Measurements from ENCODE around the gene KRTAP10-3.
A peak's percentile ranks its signal among the peaks of the same experiment; 100 is the strongest.
"Not testable (repeated sequence)": the region's sequence is repeated elsewhere in the genome, so short reads cannot be mapped to it uniquely, and the experiment has no call there.

The KRTAP10-3 gene

DNA sequence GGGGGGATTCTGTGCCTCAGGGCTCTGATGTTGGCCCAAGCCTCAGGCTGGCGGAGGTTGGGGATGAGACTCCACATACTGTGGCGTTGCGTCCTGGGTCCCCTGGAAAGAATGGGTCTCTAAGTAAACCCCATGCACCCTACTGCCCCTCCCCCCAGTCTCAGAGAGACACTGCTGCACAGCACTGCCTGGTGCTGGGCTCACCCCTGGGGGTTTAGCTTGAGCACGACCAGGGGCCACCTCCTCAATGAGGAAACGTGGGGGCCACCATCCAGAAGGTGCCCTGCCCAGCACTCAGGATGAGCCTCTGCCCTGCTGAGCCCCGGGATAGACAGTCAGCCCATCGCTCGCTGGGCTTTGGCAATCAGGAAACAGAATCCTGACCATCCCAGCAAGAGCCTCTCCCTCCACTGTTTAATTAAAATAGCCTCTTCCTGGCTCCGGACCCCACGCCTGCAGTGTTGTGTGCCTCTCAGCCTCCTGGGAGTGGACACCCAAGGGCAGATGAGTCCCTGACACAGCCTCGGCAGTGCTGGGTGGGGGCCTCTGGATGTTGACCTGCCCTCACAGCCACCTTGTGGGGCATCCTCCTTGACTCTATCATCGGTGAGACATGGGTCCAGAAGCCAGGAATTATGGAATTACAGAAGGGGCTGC is 11.4 kb upstream of the KRTAP10-3 start:
- no peak for DNase-seq

DNA sequence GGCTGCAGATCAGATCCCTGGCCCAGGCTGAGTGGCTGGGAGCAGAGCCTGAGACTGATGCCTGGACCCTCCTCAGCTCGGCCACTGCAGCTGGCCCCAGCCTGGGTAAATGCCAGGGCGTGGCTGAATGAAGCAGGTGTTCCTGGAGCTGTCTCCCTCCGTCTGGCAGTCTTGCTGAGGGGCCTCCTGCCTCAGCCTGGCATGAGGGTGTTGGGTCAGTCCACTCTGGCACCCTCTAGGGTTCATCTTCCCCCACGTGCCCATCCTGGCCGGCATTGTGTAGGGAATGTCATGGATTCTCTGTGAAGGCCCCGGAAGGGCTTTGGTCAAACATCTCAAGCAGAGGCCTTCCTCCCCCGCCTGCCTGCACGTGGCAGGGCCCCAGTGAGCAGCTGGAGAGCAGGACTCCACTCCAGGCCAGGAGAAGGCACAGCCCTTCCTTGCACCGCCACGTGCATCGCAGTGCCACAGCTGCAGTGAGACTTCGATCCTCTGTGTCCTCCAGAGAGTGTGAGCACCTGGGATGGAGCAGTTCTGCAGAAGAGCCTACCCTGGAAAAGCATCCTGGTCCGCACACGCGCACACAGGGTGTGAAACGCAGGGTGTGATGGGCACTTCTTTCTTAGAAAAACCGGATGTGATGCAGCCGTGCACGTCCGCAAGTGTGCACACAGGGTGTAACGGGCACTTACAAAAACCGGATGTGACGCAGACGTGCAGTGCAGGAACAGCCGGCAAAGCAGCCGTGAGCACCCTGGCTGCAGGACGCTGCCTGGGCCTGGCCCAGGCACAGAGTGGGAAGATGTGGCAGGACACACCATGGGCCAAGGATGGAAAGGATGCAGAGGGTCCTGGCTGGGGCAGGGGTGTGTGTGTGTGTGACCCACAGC is 10.3 kb upstream of the KRTAP10-3 start:
- DNase-seq, result peak; percentile 98 to 99

DNA sequence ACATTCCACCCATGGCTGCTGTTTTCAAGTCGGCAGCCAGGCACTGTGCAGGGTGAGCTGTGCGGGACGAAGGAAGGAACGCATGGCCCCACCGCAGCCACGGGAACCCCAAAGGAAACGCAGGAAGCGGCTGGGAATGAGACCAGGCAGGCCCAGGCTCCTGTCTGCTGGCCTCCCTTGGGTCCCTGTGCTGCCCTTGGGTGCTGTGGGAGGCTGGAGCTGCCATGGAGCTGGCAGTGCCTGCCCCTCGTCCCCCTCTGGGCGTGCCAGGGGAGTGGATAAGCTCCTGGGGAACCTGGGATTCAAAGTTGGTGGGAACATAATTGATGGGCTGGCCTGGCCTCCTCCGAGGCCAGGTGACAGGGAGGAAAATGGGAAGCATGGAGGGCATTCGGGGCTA is 9.7 kb upstream of the KRTAP10-3 start:
- DNase-seq, result no peak

DNA sequence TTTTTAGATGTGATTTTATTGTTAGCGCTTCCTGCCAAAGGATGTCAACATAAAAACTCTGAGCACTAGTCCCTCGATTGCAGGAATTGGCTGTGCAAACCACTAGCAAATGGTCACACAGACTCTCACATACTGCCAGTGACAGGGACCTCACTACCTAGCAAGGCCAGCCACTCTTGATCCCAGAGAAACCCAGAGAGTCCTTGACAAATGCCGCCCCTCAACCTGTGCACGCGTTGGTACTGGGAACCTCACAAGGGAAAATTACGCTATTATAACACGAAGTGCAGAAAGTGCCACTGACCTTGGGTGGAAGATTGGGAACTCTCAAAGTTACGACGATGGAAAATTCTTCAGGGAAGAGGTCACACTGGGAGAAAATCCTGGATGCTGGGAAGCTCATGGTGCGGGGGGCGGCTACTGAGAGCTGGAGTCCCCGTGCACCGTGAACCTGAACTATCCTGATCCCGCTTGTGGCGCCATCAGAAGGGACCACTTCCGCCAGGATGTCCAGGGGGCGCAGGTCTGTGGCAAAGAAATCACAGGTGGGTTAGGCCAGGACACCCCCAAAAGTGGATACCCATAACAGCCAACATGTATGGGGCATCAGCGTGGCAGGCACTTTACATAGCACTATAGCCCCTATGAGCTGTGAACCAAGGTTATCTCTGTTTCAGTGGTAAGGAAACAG is 9.0 kb upstream of the KRTAP10-3 start:
- no peak for DNase-seq

DNA sequence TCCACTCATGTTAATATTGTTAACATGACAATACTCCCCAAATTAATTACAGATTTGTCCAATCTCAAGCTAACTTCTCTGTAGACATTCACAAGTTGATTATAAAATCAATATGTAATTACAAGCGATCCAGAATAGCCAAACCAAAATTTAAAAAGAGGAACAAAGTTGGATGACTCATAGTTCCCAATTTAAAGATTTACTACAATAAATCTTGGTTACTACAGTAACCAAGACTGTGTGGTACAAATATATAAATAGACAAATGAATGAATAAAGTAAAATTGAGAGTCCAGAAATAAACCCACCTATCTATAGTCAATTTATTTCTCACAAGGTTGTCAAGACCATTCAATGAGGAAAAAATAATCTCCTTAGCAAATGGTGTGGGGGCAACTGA is 7.8 kb upstream of the KRTAP10-3 start:
- no peak for DNase-seq

DNA sequence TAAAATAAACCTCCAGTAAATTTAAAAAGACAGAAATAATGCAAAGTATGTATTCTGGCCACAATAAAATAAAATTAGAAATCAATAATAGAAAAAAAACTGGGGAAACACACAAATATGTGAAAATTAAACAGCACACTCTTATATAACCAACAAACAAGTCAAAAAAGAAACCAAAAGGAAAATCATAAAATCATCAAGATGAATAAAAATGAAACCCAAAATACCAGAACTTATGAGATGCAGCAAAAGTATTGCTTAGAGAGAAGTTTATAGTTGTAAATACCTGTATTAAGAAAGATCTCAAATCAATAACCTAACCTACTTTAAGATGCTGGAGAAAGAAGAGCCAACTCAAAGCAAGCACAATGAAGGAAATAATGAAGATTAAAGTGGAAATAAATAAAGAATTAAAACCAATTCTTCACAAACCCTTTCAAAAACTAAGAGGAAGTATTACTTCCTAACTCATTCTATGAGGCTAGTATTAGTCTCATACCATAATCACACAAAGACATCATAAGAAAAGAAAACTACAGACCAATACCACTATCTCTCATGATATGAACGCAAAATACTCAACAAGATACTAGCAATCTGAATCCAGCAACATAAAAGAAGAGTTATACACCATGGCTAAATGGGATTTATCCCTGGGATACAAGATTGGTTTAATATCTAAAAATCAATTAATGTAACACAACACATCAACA is 6.4 kb upstream of the KRTAP10-3 start:
- no peak for DNase-seq

DNA sequence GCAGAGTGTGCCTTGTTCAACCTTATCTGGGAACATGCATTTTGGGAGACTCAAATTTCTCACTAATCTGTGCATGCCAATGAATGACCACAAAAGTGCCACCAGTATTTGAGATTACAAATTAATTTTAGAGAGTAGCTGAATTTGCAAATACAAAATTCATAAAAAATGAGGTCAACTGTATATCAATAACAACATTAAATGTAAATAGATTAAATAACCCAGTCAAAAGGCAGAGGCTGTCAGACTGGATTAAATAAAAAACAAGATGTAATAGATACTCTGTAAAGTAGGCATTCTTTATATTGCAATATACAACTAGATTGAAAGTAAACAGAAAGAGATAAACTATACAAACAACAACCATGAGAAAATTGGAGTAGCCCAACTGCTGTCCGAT is 5.5 kb upstream of the KRTAP10-3 start:
- no peak for DNase-seq

DNA sequence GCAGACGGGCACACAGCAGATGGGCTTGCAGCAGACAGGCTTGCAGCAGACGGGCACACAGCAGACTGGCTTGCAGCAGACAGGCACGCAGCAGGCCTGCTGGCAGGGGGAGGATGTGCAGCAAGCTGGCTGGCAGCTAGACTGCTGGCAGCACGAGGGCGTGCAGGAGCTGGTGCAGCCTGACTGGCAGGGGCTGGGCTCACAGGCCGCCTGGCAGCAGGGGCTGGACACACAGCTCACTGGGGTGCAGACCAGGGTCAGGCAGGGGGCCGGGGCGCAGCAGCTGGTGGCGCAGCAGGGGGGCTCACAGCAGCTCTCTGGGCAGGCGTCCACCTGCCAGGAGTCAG is 293 bp downstream of the KRTAP10-3 start:
- DNase-seq, result not testable (repeated sequence)

DNA sequence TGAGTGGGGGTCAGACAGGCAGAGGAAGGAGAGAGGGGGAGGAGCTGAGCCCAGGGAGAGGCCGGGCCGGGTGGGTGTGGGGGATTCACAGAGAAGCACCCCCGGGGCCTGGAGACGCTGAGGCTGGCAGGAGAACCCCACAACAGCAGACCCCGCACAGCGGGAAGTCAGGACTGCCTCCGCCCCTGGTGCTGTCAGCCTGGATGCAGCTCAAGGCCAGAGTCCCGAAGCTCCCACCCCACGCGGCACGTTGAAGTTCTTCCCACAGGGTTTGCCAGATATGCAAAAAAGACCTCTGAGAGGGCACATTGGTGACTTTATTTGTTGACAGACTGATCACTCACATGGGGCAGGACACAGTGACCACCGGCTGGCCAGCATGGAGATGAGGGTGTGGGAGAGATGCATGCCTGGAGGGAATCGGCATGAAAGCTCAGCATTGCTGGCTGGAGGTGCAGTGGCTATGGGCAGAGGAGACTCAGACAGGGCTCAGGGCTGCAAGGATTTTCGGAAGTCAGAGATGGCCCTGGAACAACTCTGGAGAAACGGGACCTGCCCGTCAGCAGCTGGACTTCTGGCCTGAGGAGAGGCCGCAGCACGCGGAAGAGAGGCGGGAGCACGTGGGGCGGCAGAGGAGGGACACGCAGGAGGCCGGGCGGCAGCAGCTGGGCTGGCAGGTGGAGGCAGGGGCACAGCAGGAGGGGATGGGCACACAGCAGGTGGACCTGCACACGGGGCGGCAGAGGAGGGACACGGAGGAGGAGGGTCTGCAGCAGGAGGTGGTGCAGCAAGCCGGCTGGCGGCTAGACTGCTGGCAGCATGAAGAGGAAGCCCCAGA is 885 bp downstream of the KRTAP10-3 start:
- DNase-seq, result no peak

DNA sequence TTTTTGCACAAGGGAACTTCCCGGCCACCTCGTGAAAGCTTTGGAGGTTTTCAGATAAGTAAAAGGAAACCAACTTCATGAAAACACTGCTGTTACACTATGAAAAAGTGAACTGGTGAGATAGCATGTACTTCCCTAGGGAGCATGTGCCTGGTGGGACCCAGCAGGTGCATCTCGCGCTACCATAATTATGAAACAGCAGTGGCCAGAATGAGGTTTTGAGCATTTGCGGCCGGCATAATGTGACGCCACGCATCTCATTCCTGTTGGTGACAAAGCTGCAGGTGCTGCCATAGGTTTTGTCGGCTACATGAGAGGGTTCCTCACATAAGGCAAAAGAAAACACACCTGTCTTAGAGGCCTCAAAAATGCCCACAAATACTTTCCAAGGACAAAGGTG is 1.7 kb downstream of the KRTAP10-3 start:
- DNase-seq, result no peak

DNA sequence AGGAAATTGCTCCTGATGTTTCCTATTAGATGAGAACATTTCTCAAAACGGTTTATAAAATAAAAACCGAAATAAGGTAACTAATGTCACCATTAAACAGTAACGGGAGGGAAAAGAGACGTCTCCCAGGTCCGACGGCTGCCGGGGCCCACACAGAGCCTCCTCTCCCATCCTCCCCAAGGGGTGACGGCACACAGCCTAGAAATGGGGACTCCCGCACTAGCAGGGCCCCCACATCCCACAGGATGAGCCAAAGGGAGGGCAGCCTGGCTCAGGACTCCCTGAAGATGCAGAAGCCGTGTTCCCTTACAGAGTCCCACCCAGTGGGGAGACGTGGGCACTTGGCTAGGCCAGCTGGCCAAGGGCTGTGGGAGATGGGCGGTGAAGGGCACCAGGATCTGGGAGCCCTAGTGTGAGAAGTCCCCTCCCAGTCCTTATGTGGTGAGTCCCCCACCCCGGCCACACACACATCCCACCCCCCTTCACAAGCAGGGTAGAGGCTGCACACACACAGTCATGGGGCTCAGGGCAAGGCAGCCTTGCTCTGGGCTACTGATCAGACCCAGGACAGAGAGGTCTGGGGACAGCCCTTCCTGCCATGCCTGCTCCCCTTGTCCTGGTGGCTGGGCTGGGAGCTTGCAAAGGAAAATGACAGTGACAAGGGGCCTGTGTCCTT is 3.3 kb downstream of the KRTAP10-3 start:
- no peak for DNase-seq

DNA sequence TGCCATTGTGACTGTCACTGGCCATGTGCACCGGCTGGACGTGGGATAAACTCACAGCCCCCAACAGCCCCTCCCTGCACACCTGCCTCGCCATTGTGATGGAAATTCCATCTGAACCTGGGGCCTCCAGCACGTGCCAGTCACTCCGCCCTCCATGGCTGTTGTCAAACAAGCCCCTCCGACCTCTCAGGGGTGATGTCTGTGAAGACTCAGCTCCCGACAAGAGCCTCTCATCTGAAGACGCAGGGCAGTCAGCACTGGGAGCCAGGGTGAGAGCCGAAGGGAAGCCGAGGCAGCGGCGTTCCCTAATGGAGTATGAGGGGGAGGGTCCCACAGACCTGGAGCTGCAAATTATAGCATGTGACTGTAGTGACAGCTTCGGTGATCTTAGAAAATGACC is 5.9 kb downstream of the KRTAP10-3 start:
- no peak for DNase-seq

DNA sequence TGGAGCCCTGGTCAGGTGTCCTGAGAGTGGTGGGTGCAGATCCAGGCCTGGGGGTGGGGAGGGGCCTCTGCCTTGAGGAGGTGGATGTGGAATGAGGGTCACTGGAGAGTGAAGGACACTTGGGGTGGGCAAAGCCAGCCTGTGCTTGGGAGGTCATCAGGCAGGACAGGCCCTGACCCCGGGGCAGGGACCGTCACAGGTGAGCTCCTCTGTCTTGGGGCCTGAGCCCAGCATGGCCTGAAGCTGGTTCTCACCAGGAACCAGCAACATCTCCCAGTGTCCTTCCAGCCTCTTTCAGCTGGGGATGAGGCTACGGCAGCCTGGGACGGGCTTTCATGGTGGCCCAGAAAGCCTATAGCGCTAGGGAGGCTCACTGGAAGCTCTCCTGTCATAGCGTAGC is 6.5 kb downstream of the KRTAP10-3 start:
- DNase-seq, result no peak

DNA sequence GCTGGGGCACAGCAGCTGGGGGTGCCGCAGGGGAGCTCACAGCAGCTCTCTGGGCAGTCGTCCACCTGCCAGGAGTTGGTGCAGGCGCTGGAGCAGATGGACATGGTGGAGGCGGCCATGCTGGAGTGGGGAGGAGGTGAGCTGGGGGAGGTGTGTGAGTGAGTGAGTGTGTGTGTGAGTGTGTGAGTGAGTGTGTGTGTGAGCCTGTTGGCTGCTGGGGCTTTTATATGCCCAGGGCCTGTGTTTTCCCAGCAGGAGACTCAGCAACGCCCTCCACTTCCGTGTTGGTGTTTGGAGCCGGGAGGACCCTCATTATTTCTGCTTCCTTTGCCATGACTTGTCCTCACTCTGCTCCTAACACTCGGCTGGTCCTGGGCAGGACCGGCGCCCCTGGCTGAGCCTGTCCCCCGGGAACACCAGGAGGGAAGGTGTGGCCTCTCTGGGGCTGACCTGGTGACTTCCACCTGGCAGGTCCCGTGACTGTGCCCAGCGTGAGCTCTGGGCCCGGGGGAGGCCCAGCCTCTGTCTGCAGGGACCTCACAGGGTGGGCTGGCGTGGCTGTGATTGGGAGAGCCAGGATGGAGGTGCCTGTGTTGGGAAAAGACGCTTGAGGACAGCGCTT is 7.1 kb downstream of the KRTAP10-3 start, which contains the start of gene KRTAP10-2:
TSS of gene KRTAP10-2 (minus strand) at position 166 of the 622 bp plus-strand sequence. CDS start at position 119, 47 bp downstream.
- no peak for DNase-seq

DNA sequence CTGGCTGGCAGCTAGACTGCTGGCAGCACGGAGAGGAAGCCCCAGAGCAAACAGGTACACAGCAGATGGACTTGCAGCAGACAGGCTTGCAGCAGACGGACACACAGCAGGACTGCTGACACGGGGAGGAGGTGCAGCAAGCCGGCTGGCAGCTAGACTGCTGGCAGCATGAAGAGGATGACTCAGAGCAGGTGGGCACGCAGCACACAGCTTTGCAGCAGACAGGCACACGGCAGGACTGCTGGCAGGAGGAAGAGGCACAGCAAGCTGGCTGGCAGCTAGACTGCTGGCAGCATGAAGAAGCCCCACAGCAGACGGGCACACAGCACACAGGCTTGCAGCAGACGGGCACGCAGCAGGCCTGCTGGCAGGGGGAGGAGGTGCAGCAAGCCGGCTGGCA is 7.8 kb downstream of the KRTAP10-3 start:
- DNase-seq, result no peak

DNA sequence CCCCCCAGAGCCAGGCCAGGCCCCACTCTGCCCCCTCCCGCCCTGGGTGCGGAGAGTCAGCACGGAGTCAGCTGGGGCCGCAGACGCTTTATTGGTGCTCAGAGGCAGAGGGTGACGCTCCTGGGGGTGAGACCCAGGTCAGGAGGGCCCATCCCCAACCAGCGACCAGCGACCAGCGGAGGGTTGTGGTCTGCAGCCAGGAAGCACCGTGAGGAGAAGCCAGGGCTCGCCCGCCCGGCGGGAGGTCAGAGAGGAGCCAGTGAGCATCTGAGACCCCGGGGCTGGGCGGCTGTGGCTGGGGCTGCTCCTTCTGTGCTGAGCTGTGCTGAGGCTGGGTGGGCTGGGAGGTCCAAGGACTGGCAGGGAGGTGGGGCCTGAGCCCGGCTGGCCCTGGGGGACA is 8.3 kb downstream of the KRTAP10-3 start:
- DNase-seq, result not testable (repeated sequence)

DNA sequence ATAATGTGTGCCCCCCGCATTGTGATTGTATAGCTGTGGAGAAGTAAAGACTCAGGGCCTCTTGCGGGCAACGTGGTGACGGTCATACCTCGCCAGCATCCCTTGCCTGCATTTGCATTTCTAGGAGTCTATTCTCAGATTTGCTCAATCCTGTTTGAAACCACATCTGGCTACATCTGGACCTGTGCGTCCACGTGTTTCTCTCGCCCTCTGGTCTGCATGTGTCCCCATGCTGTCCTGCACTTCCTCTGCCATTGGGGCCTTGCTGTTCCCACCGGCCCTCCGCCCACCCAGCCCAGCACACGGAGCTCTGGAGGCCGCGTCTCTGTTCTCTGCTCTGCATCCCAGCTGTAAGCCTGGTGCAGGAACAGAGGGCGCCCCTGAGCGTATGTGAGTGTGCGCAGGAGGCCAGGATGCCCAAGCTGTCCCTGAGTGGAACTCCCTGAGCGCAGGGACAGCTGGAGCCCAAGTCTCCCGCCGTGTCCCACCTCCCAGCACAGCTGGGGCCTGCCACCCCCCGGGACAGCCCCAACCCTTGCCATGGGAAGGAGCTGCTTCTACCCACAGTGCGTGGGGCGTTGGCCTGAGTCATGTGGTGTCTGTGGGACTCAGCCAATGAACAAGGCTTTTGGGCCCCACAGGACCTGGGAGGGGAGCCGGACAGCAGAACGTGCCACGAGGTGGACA is 8.9 kb downstream of the KRTAP10-3 start:
- no peak for DNase-seq

DNA sequence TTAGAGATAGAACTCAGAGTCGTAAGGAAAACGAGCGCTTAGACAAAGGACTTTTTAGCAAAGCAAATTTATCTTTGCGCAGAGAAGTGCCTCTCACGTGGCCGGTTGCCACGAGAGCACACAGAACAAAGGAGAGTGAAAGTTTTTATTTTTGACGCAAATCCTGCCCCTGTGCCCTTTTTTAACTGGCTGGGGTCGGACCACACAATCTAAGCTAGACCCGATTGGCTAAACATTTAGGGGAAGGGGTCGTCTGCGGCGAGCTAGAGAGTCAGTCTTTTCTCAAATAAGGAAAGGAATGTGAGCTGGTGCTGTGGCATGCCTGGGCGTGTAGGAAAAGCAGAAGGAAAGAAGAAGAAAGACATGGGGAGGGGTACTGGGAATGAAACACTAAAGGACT is 9.7 kb downstream of the KRTAP10-3 start:
- DNase-seq, result no peak

DNA sequence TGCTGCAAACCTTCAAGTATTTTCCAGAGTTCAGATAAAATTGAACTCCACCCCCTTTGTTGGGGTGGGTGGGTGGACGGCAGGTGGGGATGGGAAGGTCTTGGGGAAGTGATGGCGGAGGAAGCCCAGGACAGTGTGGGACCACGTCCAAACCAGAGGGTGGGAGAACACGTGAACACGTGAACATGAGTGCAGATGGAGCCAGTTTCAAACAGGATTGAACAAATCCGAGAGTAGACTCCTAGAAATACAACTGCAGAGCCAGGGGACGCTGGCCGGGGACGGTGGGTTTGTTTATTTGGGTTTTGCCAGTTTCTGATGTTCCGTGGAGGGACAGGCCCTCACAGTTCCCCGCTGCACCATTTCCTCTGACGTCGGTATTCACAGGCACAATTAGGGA is 10.2 kb downstream of the KRTAP10-3 start:
- DNase-seq, result no peak

DNA sequence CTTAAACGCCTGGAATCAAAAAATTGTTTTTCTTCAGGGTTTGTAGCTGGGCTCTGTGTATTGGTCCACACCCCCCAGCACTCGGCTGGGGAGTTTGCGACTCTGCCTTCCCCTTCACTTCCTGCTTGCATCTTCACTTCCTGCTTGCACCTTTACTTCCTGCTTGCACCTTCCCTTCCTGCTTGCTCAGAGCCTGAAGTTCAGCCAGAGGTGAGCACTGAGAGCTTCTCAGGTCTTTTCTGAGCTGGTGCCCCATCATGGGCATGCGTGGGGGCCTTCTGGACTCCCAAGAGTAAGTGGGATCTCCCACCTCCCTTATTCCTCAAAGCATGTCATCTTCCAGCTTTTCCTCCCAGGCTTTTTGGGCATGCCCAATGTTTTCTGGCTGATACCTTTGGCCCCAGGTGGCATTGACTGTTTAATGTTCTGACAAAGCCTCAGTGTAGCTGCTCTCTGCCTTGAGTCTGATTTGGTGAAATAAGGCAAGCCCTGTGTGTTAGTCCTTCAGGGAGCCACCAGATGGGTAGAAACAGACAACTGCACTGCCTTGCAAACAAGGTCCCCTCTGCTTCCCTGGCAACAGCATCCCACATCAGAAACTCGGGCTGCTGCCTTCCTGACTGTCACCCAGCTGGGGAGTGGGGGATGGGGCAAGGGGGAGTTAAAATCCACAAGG is 10.8 kb downstream of the KRTAP10-3 start:
- DNase-seq, result no peak

Data from SHP77 (cell line).